GM18870 (cell line): ENCODE results near the gene SPTSSB.

Experiments used
- ATAC-seq: cut with Tn5 transposase; IDR thresholded peaks from one replicate; pipeline ENCODE4 v1.9.1; 2021; ENCODE audit warnings: moderate library complexity; ENCODE audit not compliant: unreplicated experiment

SPTSSB gene

GRCh38 chr3:161392853-161393252 lies 21.5 kb upstream of the SPTSSB start:
- ATAC-seq = no peak

DNA sequence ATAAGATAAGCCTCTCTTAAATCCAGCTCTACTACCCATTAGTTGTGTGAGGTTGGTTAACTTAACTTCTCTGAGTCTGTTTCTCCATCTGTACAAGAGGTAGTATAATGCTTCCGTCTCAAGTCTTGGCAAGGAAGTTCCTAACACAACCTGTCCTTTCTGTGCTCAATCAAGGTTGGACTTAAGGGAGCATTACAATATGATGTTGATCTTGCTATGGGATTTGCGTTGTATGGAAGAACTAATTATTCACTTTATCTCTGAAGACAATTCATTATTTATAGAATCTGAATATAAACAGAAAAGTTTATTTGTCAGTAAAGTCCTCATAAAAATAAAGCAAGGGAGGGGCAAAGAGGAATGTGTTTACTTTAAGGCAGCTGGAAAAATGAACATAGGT lies 18.9 kb upstream of the SPTSSB start:
- no peak for ATAC-seq

DNA sequence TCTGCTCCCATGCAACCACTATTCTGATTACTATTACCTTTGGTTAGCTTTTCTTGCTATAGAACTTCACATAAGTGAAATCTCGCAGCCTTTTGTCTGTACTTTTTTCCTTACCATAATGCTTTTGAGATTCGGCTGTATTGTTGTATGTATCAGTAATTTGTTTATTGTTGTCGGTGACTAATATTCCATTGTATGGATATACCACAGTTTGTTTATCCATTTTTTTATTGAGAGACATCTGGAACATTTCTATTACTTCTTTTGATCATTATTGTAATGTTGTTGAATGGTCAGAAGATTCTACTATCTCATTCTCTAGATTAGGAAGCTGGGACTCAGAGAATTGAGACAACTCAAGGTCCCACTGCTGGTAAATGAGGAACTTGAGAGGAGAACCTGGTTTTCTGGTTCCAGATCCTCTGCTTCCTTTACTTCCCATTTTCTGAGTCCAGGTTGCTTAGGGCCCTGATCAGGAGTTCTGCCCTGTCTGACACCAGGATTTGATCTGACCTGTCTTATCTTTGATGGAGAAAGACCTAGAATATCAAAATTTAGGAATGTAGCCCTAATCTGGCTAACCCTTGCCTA lies 18.2 kb upstream of the SPTSSB start:
- ATAC-seq = no peak

GRCh38 chr3:161388855-161389254 lies 17.5 kb upstream of the SPTSSB start:
- no peak for ATAC-seq

- ATAC-seq = no peak
Measured at GRCh38 chr3:161386991-161387770, 15.9 kb upstream of the SPTSSB start.

DNA sequence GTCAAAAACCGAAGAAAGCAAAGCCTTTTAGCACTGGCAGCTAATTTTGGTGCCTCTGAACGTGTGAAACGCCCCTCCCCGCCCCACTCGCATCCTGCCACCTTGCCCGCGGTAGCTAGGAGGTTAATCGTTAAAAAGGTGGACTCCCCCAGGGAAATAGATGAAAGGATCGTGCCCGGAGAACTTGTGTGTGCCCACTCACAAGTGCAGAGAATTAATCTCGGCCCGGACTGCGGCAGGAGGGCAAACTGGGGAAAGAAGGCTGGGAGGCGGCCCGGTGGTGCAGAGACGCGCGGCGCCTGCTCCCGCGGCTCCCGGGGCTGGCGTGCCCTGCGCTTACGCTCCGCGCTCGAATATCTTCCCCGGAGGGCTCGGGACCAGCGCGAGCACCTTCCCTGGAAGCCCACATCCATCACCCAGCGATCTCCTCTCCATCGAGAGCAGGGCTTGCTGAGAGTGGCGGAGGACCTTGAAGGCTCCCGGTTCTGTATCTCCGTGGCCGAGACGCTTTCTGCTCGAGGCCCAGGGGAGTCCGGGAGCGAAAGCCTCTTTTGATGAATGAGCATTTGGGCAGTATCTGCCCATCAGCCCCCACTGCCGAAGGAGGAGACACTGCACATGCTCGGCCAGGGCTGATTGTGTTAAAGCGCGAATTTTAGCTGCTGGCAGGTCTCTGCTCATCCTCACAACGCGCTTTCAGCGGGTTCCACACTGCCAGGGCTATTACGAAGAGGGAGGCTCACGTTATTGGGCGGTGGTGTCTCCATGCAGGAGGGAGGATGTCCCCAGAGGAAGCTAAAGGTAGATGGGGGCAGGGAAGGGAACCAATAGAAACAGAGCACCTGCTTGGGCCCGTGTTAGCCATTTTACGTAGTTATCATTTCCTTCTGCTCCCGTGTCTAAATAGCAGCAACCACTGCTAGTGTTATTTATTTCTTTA lies 1.3 kb upstream of the SPTSSB start:
- peak; percentile 43 for ATAC-seq

GRCh38 chr3:161369531-161369930 lies 1.8 kb downstream of the SPTSSB start:
- ATAC-seq = no peak

DNA sequence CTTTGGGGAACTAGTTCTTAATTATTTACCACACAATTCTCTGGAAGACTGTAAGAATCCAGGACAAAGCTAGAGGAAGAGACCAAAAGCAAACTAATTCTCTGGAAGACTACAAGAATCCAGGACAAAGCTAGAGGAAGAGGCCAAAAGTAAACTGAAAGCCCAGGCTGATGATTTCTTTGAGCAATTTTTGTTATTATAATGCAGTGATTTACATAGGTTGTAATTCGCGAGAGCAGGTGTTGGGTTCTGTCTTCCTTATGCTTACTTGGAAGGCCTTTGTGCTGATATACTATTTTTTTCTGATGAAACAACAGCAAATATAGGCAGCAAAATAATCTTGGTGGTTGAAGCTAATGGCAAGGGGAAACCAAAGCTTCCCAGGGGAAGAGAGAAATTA lies 5.2 kb downstream of the SPTSSB start:
- ATAC-seq = no peak

GRCh38 chr3:161358488-161358887 lies 12.8 kb downstream of the SPTSSB start:
- no peak for ATAC-seq

DNA sequence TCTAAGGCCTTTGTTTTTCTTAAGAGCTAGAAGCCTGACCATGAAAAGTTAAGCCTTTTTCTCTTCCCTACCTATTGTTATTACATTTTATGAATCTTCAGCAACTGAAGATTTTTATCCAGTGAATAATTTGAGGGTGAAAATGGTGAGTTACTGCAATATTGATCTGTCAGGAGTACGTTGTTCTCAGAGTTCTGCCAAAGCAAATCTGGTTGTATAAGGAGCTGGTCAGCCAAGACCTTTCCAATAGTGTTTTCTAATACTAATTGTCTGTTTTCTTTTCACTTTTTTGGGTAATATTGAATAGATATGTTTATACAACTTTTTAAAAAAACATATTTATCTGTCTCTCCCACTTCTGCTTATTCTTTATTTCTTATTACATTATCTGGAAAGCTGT lies 15.0 kb downstream of the SPTSSB start:
- ATAC-seq = no peak

DNA sequence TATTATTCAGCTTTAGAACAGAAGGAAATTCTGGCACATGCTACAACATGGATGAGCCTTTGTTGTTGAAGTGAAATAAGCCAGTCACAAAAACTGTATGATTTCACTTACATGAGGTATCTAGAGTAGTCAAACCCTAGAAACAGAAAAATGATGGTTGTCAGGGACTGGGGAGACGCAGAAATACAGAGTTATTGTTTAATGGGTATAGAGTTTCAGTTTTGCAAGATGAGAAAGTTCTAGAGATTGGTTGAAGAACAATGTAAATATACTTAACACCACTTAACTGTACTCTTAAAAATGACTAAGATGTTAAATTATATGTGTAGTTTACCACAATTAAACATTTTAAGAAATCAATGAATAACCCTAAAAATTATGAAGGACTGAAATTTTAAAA lies 15.8 kb downstream of the SPTSSB start:
- ATAC-seq = no peak

DNA sequence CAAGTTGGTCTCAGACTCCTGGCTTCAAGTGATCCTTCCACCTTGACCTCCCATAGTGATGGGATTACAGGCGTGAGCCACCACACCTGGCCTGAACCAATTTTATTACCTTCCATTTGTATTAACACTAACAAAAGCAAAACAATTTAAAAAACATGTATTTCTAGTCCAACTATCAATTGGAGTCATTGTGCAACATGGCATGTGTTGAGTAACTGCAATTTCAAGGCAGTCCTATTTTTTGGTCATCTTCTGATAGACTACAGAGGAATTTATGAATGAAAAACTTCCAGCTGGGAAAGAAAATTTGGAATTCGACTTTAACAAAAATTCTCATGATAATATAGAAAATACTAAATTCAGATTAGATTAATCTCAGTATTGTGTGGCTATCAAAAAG lies 16.8 kb downstream of the SPTSSB start:
- no peak for ATAC-seq

GRCh38 chr3:161351330-161351729 lies 20.0 kb downstream of the SPTSSB start:
- ATAC-seq = no peak

DNA sequence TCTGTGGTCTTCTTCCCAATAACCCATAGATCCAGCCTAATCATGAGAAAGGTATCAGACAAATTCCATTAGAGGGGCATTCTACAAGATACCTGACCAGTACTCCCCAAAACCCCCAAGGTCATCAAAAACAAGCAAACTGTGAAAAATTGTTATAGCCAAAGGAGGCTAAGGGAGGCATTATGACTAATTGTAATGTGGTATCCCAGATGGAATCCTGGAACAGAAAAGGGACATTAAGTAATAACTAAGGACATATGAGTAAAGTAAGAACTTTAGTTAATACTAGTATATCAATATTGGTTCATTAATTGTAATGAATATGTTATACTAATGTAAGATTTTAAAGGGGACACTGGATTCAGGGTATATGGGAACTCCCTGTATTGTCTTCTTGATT lies 20.4 kb downstream of the SPTSSB start:
- no peak for ATAC-seq

DNA sequence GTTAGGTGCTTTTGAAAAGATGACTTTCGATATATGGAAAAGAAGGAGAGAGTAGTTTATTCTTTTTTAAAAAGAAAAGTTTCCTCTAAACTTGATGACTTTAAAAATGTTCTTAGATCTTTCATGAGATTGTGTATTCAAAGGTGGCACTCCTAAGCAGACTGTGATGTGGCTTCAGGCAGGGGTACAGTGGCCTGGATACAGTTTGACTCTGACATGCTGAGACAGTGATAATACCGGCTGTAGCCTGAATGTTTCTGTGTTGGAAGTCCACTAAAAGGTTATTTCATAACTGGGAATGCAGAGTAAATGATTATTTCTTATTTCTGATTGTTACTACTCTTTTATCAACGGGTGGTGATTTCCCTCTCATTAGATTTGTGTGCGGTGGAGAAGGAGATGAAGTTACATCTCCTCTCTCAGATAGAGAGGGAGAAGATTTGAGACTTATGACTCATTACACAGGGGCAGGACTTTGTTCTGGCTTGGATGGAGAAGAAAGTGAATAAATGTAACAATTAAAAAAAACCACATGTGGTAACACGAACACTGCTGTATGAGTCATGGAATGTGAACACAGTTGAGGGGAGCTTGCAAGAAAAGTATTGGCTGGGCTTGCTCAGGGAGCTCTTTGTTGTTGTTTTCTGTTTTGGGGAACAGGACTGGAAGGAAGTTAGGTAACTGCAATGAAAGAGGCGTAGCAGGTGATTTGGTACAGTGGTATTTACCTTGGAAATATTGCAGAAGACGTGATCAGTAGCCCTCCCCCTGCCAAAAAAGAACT lies 21.6 kb downstream of the SPTSSB start:
- ATAC-seq = peak; percentile 68

- ATAC-seq = peak; percentile 54
Measured at GRCh38 chr3:161348796-161349400, 22.4 kb downstream of the SPTSSB start.

DNA sequence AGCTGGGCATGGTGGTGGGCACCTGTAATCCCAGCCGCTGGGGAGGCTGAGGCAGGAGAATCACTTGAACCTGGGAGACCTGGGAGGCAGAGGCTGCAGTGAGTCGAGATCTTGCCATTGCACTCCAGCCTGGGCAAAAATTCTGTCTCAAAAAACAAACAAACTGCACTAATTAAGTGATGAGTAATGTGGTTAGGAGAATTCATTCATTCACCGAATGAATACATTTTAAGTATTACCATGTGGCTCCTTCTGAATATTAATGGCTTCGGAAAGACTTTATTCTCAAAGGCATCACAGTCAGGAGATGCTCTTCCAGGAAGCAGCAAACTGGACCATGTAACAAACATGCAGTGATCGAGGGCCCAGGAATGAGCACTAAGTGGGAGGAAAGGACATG lies 23.6 kb downstream of the SPTSSB start:
- ATAC-seq = no peak

GRCh38 chr3:161345023-161345422 lies 26.3 kb downstream of the SPTSSB start:
- no peak for ATAC-seq

- ATAC-seq = no peak
Measured at GRCh38 chr3:161343986-161344385, 27.3 kb downstream of the SPTSSB start.

- ATAC-seq = no peak
Measured at GRCh38 chr3:161343540-161343939, 27.8 kb downstream of the SPTSSB start.
